ENCODE results near the gene ZNF800.

The ZNF800 gene

DNA sequence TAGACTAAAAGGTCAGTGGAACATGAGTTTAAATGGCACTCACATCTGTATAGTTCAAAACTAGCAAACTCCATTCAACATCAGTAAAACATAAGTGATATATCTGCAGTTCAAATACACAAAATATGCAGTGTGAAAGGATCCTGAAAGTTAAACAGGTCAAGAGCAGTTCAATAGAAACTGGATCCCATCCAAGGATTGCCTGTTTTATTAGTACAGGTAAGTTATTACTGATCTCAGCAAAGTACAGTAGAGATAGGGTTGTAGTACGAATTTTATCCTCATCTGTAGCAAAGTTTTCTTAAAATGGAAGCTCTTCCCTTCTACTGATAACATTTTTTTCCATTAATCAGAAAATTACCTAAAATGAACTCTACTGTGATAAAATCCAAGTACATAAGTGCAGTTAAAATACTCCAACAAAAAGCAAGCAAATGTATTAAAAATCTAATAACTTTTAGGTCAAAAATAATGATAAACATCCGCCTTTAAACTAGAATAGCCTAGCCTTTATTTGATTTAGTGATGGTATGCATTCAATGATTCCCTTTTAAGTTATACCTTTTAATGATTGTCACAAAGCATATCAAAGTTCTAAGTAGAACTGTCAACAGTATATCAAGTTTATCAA is 2.2 kb downstream of the ZNF800 start:
- ATAC-seq: no peak

DNA sequence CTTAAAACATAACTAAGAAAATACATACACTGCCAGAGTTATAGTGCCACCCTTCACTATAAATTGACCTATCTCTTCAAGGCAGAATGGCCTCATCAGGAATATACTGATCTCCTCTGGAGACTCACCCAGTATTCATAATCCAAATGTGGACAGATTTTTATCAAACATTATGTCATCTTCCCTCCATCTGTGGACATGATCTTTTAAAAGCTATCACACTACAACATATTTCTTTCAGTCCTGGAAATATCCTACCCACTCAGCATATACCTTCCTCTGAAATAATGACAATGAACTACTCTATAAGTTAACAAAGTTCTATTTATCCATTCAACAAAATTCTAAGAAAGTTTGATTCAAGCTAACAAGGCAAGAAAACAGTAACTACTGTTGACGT is 3.2 kb downstream of the ZNF800 start:
- no peak for ATAC-seq

DNA sequence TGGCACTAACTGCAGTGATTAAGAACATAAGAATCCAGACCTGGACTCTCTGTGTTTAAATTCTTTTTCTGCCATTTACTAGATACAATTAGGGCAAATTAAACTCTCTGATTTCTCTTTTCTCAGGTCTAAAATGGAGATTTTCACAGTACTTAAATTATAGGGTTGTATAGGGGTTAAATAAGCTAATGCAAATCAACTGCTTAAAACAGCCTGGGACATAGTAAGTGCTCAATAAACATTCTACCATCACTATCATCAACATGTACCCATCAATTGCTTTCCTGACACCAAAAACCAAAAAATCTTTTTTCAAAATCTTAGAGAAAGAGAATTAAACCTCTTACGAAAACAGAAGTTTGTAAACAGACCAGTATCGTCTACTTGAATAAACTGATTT is 4.5 kb downstream of the ZNF800 start:
- ATAC-seq: no peak

DNA sequence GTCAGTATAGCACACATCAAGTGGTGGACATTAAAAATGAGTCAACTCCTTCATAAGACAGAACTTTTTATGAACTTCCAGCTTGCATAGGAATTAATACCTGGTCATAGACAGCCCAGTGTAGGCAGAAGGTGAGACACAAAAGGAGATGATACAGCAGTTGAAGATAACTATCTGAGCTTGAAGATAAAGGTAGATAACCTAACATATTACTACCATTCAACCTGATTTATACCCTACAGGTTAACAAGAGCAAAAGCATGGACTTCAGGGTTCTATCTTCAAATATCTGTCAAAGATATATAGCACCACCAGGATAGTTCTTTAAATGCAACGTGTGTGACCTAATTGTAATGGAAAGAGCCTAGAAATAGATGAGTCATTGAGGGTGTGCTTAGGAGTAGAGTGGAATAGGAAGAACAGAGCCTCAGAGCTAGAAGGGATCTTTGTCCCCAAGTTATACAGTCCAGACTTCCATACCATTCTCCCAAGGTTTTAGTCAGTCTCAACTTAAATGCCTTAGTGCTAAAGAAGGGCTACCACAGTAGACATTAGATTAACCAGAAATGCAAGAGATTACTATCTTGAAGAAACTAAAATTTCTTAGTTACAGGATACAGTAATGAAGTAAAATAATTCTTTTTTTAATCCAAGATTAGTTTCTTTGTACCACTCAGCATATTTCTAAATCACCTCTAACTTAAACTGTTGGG is 9.2 kb downstream of the ZNF800 start:
- peak in 1 of 2 donors; percentile 33 for ATAC-seq

DNA sequence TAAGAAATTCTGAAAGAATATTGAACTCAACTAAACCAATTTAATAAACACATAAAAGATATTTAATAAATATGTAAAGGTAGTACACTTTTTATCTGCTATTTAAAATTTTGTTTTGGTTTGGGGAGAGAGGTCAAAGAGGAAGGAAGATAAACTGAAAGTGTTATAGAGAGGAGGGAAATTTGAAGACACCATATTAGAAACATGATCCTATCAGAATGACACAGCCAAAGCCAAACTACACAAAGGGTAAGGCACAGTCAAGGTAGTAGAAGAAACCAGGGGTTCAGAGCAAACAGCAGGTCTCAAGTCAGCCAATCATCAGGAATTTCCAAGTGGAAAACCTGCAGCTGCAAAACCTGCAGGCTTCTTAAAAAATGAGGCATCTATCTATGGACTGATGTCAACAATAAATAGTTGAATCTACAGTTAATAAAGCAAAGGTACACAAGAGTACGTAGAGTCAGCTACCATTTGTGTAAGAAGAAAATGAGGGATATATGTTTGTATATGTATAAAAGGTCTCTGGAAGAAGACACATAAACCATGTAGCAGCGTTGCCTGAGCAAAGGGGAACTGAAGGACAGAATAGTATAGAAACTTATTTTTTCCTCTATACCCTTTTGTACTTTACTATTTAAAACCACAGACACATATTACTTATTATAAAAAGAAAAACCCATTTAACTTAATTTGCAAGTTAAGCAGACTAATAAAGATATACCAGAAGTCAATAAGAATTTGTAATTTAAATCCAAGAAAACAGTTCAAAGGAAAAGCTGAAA is 10.0 kb downstream of the ZNF800 start:
- no peak for ATAC-seq

DNA sequence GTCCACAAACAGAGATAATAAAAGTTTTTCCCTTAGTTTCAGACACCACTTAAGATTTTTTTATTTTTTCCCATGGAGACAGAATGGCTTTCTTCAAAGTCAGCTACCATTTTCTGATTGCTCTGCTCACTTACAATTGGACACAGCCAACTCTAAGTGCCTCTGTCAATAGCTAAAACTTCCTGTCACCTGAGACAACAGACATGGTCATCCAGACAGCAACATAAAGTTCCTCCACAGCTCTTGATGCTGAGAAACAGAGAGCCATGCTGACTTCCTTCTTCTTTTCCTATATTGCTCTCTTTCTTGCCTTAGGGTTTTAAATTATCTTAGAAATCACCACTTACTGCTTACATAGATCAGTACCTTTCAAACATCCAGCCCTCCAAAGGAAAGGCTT is 12.0 kb downstream of the ZNF800 start:
- ATAC-seq: no peak

DNA sequence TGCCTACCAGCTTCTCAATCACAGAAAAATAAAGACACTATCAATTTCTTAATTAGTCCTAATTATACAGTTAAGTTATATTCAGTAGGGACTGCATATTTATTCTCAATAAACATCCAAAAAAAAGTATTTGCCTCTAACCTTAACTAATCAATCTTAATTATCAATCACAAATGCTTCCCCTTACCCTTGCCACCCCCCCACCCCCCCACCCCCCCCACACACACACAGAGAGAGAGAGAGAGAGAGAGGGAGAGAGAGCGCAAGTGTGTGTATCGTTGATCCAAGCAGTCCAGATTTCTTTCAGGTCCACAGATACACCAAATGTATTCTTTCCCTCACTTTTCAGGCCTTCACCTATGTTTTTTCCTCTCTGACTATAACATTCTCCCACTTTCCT is 12.9 kb downstream of the ZNF800 start:
- no peak for ATAC-seq

DNA sequence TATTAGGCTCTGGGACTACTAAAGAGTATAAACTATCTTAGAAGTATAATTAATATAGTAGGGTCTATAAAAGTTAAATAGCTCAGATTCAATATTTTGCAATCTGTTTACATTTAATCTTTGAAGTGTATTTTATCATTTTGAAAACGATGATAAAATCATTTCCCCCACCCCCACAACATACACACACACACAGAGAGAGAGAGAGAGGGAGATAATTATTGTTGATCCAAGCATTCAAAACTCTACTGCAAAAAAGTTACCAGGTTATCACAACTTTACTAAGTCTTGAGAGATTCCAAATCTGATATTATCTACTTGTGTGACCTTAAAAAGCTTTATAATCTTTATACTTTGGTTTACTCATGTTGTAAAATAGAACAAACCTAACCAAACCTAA is 14.0 kb downstream of the ZNF800 start:
- no peak for ATAC-seq

DNA sequence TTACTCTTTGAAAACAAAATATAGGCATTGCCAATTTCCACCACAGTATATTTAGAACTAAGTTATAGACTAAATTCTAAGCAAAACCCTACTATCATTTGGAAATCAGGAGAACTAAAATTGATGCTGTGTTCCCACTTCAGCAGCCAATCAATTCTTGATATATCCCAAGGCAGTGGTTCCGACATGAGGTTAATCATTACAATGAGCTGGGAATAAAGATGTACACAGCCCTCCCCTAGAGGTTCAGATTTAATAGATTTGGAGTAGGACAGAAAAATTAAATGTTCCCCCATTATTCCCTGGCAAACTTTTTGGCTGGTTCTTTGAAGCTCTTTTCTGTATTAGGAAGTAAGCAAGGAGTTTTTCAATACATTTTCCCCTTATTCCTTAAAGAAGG is 15.1 kb downstream of the ZNF800 start:
- no peak for ATAC-seq

DNA sequence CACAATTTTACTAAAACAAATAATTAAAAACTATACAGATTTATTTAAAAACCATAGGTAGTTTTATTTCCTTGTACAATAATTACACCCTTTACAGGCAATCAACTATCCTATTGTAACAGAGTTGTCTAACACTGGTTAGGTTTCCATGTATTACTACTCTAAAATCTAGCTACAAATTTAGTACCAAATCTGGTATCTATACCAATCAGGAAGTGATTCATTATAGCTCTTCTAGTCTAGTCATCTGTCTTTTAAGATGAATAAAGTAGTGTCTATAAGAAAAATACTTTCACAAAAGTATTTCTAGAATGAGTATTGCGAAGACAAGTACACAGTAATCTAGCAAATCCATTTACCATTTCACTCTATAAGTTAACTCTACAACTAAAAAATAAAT is 16.9 kb downstream of the ZNF800 start:
- peak; percentile 95 to 99 for ATAC-seq

DNA sequence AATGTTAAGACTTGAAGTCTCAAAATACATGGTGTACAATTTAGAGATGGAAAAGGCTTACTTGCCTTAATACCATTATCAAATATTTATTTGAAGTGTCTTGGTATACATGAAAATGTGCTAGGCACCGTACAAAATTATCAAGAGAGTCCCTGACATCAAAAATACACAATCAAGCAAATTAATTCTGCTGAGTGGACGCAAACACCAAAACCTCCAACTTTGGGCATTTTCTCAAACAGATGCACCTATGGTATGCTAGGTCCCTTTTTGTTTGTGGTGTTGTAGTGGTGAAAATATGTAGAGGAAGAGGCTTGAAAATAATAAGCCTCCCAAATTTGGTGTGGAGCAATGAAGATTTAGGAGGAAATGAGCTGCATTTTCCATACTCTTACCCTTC is 24.8 kb downstream of the ZNF800 start:
- no peak for ATAC-seq

DNA sequence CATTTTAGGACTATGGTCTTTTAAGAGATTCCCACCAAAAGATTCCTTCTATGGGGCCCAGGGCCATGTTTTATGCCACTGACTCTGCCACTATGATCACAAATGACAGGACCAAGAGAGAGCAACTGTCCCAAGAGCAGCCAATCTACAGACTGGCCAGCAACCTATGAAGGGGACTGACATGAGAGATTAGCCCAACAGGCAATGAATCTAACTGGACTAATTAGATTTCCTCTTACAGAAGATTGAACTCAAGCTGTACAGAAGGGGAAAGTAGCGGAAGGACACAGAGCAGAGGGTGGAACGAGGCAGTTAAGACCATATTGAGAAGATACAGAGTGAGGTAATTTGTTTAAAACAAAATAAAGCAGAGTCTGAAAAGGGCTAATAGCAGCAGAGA is 25.8 kb downstream of the ZNF800 start:
- ATAC-seq: no peak

DNA sequence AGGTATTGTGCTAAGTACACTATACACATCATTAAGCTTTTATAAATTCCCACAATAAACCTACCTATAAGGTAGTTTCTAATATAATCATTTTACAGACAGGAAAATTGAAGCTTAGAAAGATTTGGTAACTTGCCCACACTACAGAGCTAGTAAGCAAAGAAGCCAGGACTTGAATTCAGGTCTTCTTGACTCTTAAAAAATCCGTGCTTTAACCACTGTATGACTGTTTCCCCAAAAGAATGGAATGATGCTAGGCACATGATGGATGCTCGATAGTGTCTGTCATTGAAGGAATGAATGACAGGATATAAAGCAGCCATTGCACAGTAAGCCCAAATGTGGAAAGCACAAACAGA is 26.6 kb downstream of the ZNF800 start:
- ATAC-seq: no peak

DNA sequence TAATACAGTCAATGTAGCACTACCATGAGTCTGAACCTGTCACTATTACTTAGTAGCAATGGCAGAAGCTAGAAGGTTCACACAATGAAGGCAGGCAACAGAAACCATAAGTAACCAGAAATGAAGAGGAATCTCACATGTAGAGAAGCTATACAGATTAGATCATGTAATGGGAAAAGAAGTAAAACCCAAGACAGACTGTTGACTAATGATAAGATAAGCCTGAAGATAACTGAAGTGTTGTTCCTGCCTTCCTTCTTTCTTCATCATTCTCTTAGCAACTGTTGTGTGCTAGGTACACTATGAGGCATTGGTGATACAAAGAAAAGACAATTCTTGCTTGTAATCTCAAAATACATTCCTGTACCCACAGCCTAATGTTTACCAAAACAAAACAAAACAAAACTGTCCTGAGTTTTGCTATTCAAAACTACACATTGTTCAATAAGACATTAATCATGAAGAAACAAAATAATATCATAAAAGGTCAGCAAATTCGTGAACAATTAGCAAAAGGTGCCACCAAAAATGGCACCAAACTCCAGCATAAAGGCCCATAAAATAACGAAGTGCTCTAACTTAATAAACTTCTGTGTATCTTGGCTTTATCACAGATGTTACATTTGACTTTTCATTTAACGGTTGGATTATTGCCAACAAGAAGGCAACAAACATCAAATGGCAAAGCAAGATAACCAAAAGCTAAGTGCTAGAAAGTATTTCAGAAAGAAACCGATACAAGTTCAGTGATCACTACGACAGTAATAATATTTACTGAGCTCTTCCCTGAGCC is 27.1 kb downstream of the ZNF800 start:
- ATAC-seq: no peak

DNA sequence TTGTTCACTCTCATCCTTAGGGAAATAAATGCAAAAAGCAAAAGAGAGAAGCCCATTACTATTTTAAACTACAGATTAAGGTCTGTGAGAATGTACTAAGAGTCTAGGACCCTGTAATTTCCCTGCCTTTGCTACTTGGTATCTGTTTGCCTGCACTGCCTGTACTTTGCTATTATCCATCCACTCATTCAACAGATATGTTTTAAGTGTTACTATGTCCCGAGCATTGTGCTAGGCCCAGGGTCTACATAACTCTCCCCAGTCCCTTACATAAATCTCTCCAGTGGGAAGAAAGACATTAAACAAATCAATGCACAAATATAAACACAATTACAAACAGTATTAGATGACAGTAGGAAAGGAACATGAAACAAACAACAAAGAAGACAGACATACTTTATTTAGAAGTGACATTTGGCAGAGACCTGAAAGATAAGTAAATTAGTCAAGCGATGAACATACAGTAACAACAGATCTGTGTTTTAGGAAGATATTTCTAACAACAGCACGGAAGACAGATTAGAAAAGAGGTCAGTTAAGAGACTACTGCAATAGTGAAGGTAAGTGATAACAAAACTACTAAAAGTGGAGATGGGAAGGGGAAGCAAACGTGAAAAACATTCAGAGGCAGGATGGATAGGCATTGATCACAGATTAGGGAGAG is 30.0 kb downstream of the ZNF800 start:
- no peak for ATAC-seq

DNA sequence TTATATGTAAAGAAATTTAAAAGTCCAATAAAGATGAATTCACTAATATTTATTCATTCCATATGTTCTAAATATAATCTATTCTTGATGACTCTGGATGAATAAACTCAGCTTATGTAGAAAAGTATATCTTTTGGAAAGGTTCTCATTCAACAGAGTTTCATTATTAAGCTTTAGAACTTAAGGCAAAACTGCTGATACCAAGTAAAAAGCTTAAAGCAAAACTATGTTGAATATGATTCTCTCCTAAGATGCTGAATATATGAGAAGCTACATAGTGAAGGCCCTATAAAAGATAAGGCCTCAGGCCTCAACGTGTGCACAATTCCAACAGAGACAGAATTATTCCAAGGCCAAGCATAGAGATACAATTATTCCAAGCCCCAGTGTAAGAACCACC is 30.8 kb downstream of the ZNF800 start:
- ATAC-seq: no peak

DNA sequence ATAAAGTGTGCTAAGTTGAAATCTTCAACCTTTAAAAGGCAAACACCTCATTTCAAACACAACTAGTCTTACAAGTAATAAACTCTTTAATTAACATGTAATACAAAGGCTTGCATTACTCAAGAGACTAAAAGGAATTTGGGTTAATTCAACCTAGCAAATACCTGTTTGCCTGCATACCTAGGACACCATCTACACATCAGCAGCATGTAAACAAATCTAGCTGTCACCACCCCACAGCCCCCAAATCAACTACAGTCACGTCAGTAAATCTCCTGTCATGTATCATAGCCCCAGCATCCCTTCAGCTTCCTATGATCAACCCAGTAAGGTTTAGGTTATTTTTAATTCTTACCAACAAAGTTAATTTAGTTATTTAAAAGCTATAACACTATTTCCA is 33.5 kb downstream of the ZNF800 start:
- no peak for ATAC-seq

DNA sequence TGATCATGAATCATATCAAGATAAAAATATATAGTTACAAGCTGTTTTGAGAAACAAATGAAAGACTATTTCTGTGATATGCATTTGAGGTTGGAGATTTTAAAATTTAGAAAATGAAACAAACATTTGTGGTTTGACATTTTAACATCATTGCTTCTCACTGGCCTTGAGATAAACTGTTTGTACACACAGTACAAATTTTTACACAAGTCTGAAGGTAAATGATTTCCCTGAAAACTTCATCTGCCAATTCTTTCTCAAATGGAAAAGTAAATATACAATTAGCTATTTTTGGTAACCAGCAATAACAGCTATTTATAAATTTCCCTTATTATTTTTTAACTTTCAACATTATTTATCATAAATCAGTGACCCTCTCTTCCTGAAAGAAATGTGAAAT is 38.6 kb downstream of the ZNF800 start:
- no peak for ATAC-seq

DNA sequence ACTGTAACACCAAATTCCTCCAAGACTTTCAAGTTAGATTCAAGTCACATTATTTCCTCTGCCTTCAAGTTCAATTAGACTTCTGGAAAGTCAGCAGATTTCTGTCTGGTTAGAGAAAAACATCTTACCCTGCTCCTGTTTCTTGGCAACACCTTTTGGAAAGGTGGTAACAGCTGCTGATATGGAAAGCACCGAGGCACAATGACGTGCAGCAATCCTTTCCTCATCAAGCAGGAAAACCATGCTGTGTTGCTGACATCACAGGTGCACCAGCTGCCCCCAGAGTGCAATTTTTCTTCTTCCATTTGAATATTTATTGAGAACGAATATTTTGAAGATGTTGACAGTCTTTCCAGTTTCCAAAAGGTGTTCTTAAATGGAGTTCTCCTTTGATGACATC is 41.9 kb downstream of the ZNF800 start:
- ATAC-seq: no peak

DNA sequence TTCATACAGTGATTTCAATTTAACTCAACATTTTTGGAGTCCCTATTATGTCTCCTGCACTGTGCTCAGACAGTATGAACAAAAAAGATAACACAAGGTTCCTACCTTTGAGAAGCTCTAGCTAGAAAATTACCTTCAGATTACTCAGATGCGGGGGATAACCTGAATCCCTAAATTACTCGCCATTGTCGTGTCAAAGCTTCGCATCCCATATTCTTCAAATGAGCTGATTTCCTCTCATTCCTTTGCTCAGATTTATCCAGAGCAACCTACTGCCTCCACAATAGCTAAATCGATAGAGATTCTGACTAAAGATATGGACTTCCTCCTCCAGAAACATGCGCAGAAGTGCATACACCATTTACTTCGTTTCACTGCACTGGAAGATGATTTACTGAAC is 42.6 kb downstream of the ZNF800 start:
- no peak for ATAC-seq

DNA sequence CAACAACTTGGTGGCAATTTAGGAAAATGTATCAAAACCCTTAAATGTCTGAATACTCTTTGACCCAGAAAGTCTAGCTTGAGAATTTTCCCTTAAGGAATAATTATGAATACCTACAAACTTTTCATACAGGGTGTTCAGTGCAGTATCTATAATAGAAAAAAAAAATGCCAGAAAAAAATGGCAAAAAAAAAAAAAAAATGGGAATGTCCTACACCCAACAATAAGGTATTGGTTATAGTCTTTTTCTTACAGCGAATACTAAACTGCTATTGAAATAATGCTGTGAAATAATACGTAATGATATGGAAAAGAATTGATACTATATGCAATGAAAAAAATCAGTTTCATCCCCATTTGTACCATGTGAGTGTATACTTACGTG is 44.3 kb downstream of the ZNF800 start:
- ATAC-seq: no peak

DNA sequence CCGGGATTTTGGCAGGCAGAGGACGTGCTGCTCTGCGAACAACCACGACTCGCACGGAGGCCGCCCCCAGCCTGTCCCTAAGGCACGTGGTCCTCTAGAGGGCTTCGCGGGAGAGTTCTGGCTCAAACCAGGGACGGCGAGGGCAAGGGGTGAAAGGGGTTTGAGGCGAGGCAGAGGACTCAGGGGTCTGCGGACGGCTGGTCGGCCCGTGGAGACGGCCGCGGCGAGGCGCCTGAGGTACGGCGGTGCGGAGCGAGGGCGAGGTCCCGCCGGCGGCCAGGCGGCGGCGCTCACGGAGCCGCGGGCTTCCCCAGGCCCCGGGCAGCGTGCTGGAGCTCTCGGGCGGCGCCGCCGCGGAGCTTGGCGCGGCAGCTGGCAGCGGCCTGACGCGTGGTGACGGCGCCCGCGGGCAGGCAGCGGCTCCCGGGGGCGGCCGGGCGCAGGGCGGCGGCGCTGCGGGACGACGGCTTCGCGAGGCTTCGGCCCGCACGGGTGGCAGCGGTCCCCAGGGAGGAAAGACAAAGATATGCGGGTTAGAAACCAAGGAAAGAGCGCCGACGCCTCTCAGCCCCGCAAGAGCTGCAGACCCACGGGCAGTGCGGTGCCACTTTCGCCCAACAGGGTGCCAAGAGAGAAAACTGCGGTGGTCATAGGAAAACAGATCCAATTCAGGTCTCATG is 44.8 kb downstream of the ZNF800 start:
- peak; percentile 97 for ATAC-seq

Measured in activated CD4-positive, CD25-positive, alpha-beta regulatory T cell treated with anti-CD3 and anti-CD28 coated beads, Interleukin-2, amount 50 U/mL, for 24 hours (primary cell).